Endothelial cell of umbilical vein (primary cell): Measurements from ENCODE around the gene GALNT2. TPM values are rescaled to one million over a fixed set of nuclear protein-coding genes. Genes with fewer than 3 reads are reported as not detected.

Experiments used
- BruUV-seq: library from RNA; stranded (reverse); fragments of 400-500 nt; replicated peaks from 2 replicates; lab custom pipeline; 2021; lab: Mats Ljungman, UMichigan
- CTCF ChIA-PET: fragments of 300-600, 350-600 bp; sonication (Branson Sonifier 250); formaldehyde crosslinking; loops from one replicate; lab custom pipeline; 2021; ENCODE audit warnings: antibody characterized with exemption, inconsistent platforms; lab: Charles Lee
- POLR2A ChIA-PET: fragments of 300-600, 350-600 bp; sonication (Branson Sonifier 250); formaldehyde crosslinking; loops from one replicate; lab custom pipeline; 2021; ENCODE audit warnings: antibody characterized with exemption, inconsistent platforms; lab: Charles Lee
- DNase-seq: peaks from one replicate; pipeline ENCODE4 v3.0.0-alpha.2; 2011; ENCODE audit warnings: low read depth, low spot score
- FAIRE-seq: peaks from 2 replicates; lab custom pipeline; 2011; peaks lifted over from hg19 to GRCh38; lab: Jason Lieb, UNC
- H2AFZ ChIP-seq: 2 replicates; pipeline ENCODE4 v1.6.0; 2012; ENCODE audit warnings: low read depth, low read length, control low read depth, inconsistent platforms
- H3K27ac ChIP-seq: 2 replicates; pipeline ENCODE4 v1.5.1; 2011; ENCODE audit warnings: low read depth, mild to moderate bottlenecking, control low read depth, low read length, moderate library complexity; ENCODE audit not compliant: insufficient read depth
- H3K27me3 ChIP-seq, 2 experiments: 2 replicates each; pipeline versions ENCODE4 v1.6.0 to v1.6.1; 2011; ENCODE audit warnings: low read length in 2 of 2, mixed read lengths in 1 of 2; ENCODE audit not compliant: control insufficient read depth in 2 of 2, insufficient read depth in 2 of 2
- H3K36me3 ChIP-seq, 2 experiments: 2 replicates in 1 of 2; 3 replicates in 1 of 2; pipeline ENCODE4 v1.5.1; 2011; ENCODE audit warnings: low read length in 2 of 2, mild to moderate bottlenecking in 1 of 2, moderate library complexity in 1 of 2; ENCODE audit not compliant: control insufficient read depth in 2 of 2, insufficient read depth in 2 of 2; ENCODE audit errors: extremely low read depth in 1 of 2
- H3K4me1 ChIP-seq: 3 replicates; pipeline ENCODE4 v1.5.1; 2011; ENCODE audit warnings: mild to moderate bottlenecking, low read length; ENCODE audit not compliant: control insufficient read depth, insufficient read depth; ENCODE audit errors: extremely low read depth
- H3K4me2 ChIP-seq: 2 replicates; pipeline ENCODE4 v1.6.1; 2011; ENCODE audit warnings: low read length, control low read depth, mixed read lengths; ENCODE audit not compliant: insufficient read depth
- H3K4me3 ChIP-seq, 3 experiments: fragments of 200-600 bp in 1 of 3; sonication (generic), shearing (Covaris generic) in 1 of 3; replicated peaks in 1 of 3; 2 replicates each; pipeline ENCODE4 v1.5.1; 2011 to 2016; ENCODE audit warnings: control low read depth in 3 of 3, low read length in 3 of 3, mild to moderate bottlenecking in 2 of 3, inconsistent platforms in 1 of 3, low read depth in 1 of 3, moderate library complexity in 1 of 3; ENCODE audit not compliant: insufficient read depth in 1 of 3
- H3K79me2 ChIP-seq: 2 replicates; pipeline ENCODE4 v1.6.0; 2012; ENCODE audit warnings: low read length, inconsistent platforms; ENCODE audit not compliant: control insufficient read depth, insufficient read depth
- H3K9ac ChIP-seq: replicated peaks from 2 replicates; pipeline ENCODE3; 2011; ENCODE audit warnings: low read length, control low read depth; ENCODE audit not compliant: insufficient read depth; ENCODE audit errors: extremely low read depth
- H3K9me1 ChIP-seq: replicated peaks from 3 replicates; pipeline ENCODE4 v1.6.0; 2011; ENCODE audit warnings: mild to moderate bottlenecking, low read length; ENCODE audit not compliant: control insufficient read depth, insufficient read depth; ENCODE audit errors: extremely low read depth
- H3K9me3 ChIP-seq: replicated peaks from 2 replicates; pipeline ENCODE4 v1.5.1; 2012; ENCODE audit warnings: low read length, inconsistent platforms; ENCODE audit not compliant: control insufficient read depth, insufficient read depth
- H4K20me1 ChIP-seq: replicated peaks from 2 replicates; pipeline ENCODE3; 2011; ENCODE audit warnings: mild to moderate bottlenecking, low read length; ENCODE audit not compliant: control insufficient read depth, insufficient read depth; ENCODE audit errors: extremely low read depth
- EZH2 ChIP-seq: IDR thresholded peaks from 2 replicates; pipeline ENCODE4 v1.6.1; 2012; ENCODE audit warnings: borderline replicate concordance, low read depth, mild to moderate bottlenecking, moderate library complexity, low read length, inconsistent platforms; ENCODE audit not compliant: severe bottlenecking
- FOS ChIP-seq: IDR thresholded peaks from 2 replicates; pipeline ENCODE4 v1.6.1; 2011; ENCODE audit warnings: mild to moderate bottlenecking, low read length, moderate library complexity, borderline replicate concordance; ENCODE audit not compliant: insufficient read depth
- GATA2 ChIP-seq: IDR thresholded peaks from 2 replicates; pipeline ENCODE4 v1.7.0; 2011; ENCODE audit warnings: low read depth, mild to moderate bottlenecking, moderate library complexity, mixed read lengths, low read length; ENCODE audit not compliant: insufficient read length, insufficient read depth
- JUN ChIP-seq: IDR thresholded peaks from 2 replicates; pipeline ENCODE4 v1.6.1; 2011; ENCODE audit warnings: borderline replicate concordance, low read depth; ENCODE audit not compliant: insufficient read length, insufficient read depth
- MYC ChIP-seq: IDR thresholded peaks from one replicate; pipeline ENCODE4 v1.6.1; 2011; ENCODE audit warnings: mild to moderate bottlenecking, low read depth, low read length
- POLR2A ChIP-seq: IDR thresholded peaks from 2 replicates; pipeline ENCODE4 v1.6.1; 2012; ENCODE audit warnings: low read depth, mild to moderate bottlenecking, control low read depth, low read length
- POLR2AphosphoS5 ChIP-seq: IDR thresholded peaks from 2 replicates; pipeline ENCODE4 v1.6.1; 2012; ENCODE audit warnings: low read depth, mild to moderate bottlenecking, control low read depth, low read length, moderate library complexity; ENCODE audit not compliant: insufficient read depth
- dilution Hi-C: fragments of 300-500 bp; cut with MboI; formaldehyde crosslinking; loops from one replicate; pipeline ENCODE4 v1.15.0; 2019; ENCODE audit warnings: low sequenced_read_pairs; ENCODE audit not compliant: extremely low pct_ligation_motif_present
- intact Hi-C: fragments of 100-400 bp; cut with micrococcal nuclease; formaldehyde crosslinking; loops from one replicate; pipeline ENCODE4 v1.10.0; 2022
- polyA plus RNA-seq, 4 experiments: library from polyadenylated mRNA; depleted of rRNA in 3 of 4; stranded (reverse) in 3 of 4; unstranded in 1 of 4; fragments of >200 nt; gene quantifications; 2 replicates each; pipeline versions ENCODE4 v1.2.1 to v1.2.3, GENCODE V29; 2011 to 2012; ENCODE audit warnings: missing spikeins in 1 of 4
- total RNA-seq: library from RNA; stranded (reverse); gene quantifications from 2 replicates; pipeline ENCODE4 v1.2.3, GENCODE V29; 2021
- TF ChIP-seq, protein P1 (sequence below), 2 donors: IDR thresholded peaks; 1 replicate in 1 of 2; 2 replicates in 1 of 2; pipeline ENCODE4 v1.5.1; 2011; ENCODE audit warnings: low read length in 2 of 2, mild to moderate bottlenecking in 2 of 2, moderate library complexity in 2 of 2, control low read depth in 1 of 2, inconsistent platforms in 1 of 2, low read depth in 1 of 2; ENCODE audit not compliant: insufficient read depth in 1 of 2; ENCODE audit errors: extremely low read depth in 1 of 2
- TF ChIP-seq, protein P2 (sequence below): IDR thresholded peaks from 2 replicates; pipeline ENCODE4 v1.6.1; 2011; ENCODE audit not compliant: insufficient read depth, insufficient read length

GALNT2 gene
- total and polyA plus RNA-seq, 2 donors (not counting 3 experiments of a cell fraction or from before 2014, with no cell fraction given): 56.3 to 77.5 TPM

DNA sequence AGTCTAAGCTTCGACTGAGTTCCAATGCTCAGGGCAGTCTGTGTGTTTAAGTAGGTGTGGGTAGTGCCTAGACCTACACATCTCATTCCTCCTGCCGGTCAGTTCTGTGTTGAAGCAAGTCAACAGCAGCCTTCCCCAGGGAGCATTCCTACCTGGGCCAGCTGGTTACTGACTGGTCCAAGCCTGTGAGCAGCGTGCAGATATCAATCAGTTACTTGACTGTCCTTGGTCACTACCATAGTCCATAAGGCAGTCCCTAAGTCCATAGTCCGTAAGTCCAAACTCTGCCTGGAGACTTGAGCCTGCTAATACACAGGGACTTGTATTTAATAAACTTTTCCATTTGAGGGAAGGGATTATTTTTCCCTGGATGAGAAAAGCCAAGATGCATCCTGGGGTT, 187.2 kb downstream of the GALNT2 start:
- POLR2A ChIA-PET: no interaction called here
- Histone ChIP-seq H3K9me1 (no peaks in the 10 kb centered on the region), H3K27me3 (no peaks in the 10 kb centered on the region), H3K4me2 (no peak overlapping the region), H3K4me3 (no peak overlapping the region), H3K4me1 (no peaks in the 10 kb centered on the region), H4K20me1 (no peaks in the 10 kb centered on the region), H3K36me3 (peaks cover 0 to 13% of the 10 kb centered on the region in 2 experiments), H3K27ac (no peak overlapping the region), H3K9me3 (no peaks in the 10 kb centered on the region), H2AFZ (no peak overlapping the region), H3K79me2 (no peaks in the 10 kb centered on the region), H3K9ac (no peak overlapping the region)
- intact Hi-C loops: no loop called here
- dilution Hi-C loops: no loop called here
- FAIRE-seq (no peak), DNase-seq (no peak)
- no peak for TF ChIP-seq EZH2
- no peak for TF ChIP-seq POLR2AphosphoS5
- TF ChIP-seq MYC: no peak
- TF ChIP-seq, protein P1, sequence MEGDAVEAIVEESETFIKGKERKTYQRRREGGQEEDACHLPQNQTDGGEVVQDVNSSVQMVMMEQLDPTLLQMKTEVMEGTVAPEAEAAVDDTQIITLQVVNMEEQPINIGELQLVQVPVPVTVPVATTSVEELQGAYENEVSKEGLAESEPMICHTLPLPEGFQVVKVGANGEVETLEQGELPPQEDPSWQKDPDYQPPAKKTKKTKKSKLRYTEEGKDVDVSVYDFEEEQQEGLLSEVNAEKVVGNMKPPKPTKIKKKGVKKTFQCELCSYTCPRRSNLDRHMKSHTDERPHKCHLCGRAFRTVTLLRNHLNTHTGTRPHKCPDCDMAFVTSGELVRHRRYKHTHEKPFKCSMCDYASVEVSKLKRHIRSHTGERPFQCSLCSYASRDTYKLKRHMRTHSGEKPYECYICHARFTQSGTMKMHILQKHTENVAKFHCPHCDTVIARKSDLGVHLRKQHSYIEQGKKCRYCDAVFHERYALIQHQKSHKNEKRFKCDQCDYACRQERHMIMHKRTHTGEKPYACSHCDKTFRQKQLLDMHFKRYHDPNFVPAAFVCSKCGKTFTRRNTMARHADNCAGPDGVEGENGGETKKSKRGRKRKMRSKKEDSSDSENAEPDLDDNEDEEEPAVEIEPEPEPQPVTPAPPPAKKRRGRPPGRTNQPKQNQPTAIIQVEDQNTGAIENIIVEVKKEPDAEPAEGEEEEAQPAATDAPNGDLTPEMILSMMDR (IDR thresholded peaks at IDR 0.05; ENCODE audit: extremely low read depth in 1 of 2, insufficient read depth in 1 of 2, low read depth in 1 of 2, low read length in 2 of 2): no peak
- TF ChIP-seq JUN: no peak
- no peak for TF ChIP-seq FOS
- TF ChIP-seq POLR2A: no peak
- TF ChIP-seq GATA2: no peak
- TF ChIP-seq, protein P2, sequence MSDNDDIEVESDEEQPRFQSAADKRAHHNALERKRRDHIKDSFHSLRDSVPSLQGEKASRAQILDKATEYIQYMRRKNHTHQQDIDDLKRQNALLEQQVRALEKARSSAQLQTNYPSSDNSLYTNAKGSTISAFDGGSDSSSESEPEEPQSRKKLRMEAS: no peak
- CTCF ChIA-PET: interaction anchor here (1.2 kb wide), 1 partner anchor 11 kb away, joined by 4 read pairs; no protein-coding TSS in a partner anchor
- BruUV-seq: no TSS peak
